Upper lobe of left lung (tissue), 4 donors: Measurements from ENCODE around the gene FGF12.

Experiments used
- CTCF ChIP-seq, 6 experiments: fragments of 450-650 bp in 4 of 6; fragments of 200-600 bp in 2 of 6; sonication (generic) in 2 of 6; IDR thresholded peaks; one replicate each; pipeline ENCODE4 v1.5.1; 2016 to 2019; ENCODE audit warnings: antibody characterized with exemption in 6 of 6
- POLR2AphosphoS5 ChIP-seq, 2 donors: sonication (generic); formaldehyde crosslinking; IDR thresholded peaks; one replicate each; pipeline ENCODE4 v1.5.1; 2017; ENCODE audit warnings: antibody characterized with exemption in 2 of 2

GRCh38 chr3:192183109-192183508 is 544.2 kb downstream of the FGF12 start:
- TF ChIP-seq CTCF (IDR thresholded peaks at IDR 0.05): no peak
- no peak for TF ChIP-seq POLR2AphosphoS5 (IDR thresholded peaks at IDR 0.05)
